HG03521 (cell line): ENCODE measurements around the gene GPR62.

Experiments used
- ATAC-seq: cut with Tn5 transposase; IDR thresholded peaks from one replicate; pipeline ENCODE4 v1.9.1; 2021; ENCODE audit warnings: mild to moderate bottlenecking, moderate library complexity; ENCODE audit not compliant: unreplicated experiment

GPR62 gene

DNA sequence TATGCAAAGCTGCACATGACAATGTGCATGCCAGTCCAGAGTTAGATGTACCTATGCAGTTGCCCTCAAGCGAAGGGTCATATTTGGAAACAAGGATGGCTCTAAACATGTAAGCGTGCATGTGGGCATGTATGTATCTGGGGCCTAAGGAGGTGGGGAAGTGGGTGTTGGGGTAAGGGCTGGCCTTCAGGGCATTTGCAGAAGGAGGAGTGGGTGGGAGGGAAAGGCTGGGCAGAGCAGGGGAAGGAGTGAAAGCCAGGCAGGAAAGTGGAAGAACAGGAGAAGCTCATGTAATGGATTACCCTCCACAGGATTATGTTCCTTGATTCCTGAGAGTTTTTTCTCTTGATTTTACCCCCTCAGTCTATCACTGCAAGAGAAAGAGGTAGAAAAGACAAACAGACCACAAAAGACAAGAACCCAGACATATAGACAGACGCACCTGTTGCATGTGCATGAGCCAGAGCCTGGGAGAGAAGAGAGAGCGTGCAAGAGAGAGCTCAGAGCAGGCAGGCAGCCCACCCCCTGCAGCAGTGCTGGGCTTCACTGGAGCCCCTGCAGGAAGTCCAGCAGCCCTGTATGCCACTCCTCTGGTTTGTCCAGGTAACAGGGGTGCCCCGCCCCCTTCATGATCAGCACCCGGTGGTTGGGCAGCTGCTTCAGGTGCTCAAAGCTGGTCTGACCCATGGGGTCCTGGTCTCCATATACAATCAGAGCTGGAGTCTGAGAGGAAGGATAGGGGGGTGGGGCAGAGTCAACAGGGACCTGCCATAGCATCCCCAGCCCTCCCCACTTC, 13.9 kb downstream of the GPR62 start:
- ATAC-seq: no peak

DNA sequence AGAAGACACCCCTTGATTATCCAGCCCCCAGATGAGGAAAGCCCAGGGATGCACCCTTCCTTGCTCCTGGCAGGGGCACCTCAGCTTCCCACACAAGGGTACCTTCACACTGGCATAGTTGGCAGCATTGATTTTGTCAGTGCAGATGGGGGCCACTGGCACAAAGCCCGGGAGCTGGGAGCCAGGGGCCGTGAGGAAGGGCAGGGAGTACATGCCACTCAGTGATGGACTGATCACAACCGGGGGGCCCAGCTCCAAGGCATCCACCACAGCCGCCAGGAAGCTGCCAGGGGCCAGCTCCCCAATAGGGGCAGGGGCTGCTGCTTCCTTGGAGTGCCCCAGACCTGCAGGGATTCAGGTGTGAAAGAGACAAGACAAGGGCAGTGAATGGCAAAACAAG, 14.7 kb downstream of the GPR62 start:
- ATAC-seq: no peak

- ATAC-seq: no peak
Measured at GRCh38 chr3:51970606-51971300, 15.6 kb downstream of the GPR62 start.

DNA sequence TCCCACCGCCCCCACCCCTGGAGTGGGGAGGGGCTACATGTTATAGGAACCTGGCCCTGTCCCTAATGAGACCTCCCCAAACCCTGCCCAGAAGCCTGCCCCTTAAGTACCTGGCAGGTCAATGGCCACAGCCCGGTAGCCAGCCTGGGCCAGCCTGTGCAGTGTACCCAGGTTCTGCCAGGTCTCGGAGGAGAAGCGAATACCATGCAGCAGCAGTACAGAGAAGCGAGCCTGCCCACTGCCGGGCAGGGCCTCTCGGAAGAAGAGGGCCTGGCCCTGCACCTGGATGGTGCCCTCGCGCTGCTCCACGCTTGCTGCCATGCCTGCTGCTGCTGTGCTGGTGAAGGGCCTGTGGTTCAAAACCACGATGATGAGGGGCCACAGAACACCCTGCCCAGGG, 16.2 kb downstream of the GPR62 start:
- ATAC-seq: no peak

- ATAC-seq: peak; percentile 6
Measured at GRCh38 chr3:51974277-51974962, 19.2 kb downstream of the GPR62 start.

GRCh38 chr3:51974963-51975851, 20.0 kb downstream of the GPR62 start, which contains the start of gene ABHD14A:
Gene ABHD14A (plus strand): TSS chr3:51975064. CDS start chr3:51975136, 72 bp downstream.
- ATAC-seq: peak; percentile 51

GRCh38 chr3:51975852-51976549, 20.8 kb downstream of the GPR62 start:
- ATAC-seq: no peak

GRCh38 chr3:51977446-51978142, 22.4 kb downstream of the GPR62 start:
- no peak for ATAC-seq

DNA sequence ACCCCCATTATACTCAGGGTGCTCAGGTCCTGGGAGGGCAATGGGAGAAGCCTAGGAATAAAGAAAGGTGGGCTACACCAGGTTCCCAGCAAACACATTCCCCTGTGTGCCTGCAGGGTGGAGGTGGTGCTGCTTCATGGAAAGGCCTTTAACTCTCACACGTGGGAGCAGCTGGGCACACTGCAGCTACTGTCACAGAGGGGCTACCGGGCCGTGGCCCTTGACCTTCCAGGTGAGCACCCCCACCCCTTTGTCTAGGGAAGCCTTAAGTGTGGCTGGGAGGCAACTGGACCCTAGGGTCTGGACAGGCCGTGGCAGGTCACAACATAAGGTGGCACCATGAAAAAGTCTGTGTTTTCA, 22.9 kb downstream of the GPR62 start:
- no peak for ATAC-seq

DNA sequence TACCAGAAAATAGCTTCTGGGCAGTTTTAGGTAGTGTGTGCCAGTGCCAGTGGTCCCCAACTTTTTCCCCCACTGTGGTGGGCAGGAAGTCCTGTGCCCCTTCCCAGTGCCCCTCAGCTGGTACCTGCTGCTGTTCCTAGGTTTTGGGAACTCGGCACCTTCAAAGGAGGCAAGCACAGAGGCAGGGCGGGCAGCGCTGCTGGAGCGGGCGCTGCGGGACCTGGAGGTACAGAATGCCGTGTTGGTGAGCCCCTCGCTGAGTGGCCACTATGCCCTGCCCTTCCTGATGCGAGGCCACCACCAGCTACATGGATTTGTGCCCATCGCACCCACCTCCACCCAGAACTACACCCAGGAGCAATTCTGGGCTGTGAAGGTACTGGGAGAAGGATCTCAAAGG, 25.1 kb downstream of the GPR62 start:
- ATAC-seq: no peak

DNA sequence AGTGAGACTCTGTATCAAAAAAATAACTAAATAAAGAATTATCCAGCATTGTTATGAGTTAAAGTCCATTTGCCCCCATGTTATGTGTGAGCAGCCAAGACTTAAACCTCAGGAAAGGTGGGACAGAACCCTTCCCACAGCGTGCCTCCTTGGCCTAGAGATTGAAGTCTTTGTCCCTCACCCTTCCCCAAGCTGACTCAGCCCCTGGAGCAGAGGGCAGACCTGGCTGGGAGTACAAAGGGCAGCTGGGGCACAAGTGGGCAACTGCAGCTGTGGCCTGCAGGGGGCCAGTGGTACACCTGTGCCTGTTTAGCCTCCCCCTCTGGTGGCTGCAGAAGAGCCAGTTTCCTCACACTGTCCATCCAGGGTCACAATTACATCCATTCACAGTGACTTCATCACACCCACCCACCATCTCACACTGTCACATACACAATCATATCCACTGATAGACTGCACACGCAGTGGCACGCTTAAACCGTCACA, 27.2 kb downstream of the GPR62 start:
- ATAC-seq: peak; percentile 38

DNA sequence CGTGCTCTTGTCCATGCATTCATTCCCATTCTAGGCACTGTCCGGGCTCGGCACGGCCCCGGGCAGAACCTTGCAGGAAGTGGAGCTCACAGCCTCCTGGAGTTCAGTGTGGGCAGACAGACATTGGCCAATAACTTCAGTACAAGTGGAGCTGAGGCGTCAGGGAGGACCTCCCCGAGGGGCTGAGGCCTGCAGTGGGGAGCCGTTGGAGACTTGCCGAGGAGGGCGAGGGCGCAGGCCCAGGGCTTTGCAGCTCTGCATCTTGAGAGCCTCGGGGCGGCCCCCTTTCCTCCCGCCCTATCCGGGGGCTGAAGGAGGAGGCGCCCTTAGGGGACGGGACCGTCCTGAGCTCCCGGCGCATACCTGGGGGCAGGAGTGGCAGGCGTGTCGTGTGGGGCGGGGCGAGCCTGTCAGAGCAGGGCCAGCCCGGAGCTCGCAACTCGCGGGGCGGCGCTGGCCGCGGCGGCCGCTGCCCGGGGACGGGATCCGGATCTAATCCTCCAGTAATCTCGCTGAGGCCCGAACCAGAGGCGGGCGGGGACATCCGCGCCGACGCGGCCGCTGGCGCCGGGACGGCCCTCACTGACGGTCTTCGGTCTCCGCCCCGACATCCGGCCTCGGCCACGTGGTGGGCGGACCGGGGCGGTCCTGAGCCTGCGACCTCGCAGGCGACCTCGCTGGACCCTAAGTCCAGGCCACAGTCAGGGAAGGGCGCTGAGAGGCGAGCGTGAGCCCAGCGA, 27.8 kb downstream of the GPR62 start, which contains the start of gene ACY1:
ACY1 (plus strand) TSS at position 698 of the 740 bp plus-strand sequence. CDS start 530 bp downstream, outside the sequence.
- ATAC-seq: peak; percentile 74

- no peak for ATAC-seq
Measured at GRCh38 chr3:51983578-51984268, 28.5 kb downstream of the GPR62 start.

GRCh38 chr3:51984269-51984647, 29.1 kb downstream of the GPR62 start:
- no peak for ATAC-seq

DNA sequence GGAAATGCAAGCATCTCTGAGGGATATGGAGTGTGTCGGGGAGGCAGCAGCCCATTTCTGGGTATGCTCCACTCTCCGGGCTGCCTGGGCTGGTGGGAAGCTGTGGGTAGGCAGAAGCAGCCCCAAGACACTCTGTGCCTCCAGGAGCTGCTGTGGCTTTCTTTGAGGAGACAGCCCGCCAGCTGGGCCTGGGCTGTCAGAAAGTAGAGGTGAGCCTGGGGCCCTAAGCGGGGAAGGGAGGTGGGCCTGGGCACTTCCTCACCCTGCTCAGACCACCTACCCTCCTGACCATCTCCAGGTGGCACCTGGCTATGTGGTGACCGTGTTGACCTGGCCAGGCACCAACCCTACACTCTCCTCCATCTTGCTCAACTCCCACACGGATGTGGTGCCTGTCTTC, 29.9 kb downstream of the GPR62 start:
- ATAC-seq: no peak

- ATAC-seq: no peak
Measured at GRCh38 chr3:51986010-51986947, 31.1 kb downstream of the GPR62 start.

GRCh38 chr3:51987568-51987967, 32.4 kb downstream of the GPR62 start:
- ATAC-seq: no peak
